ENCODE results near the gene CEP57L1.

The CEP57L1 gene

DNA sequence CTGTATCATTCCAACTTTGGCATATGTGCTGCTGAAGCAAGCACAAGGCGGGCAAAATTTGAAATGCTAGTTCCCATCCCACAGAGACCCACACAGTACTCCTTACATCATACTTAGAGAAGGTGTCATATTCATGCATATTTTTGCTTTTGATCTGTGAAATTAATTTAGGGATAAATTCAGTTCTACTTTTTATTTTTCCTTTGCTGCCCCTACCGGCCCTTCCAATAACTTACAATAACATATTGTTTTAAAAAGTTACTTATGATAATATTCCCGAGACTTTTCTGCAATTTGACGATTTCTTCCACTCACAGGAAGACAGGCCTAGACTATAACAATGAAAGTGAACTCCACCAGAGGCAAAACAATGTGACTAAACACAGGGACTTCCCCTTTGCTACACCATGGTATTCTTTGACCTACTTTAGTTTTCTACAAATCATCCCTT lies 35.7 kb upstream of the CEP57L1 start:
- DNase-seq (ENCODE audit: extremely low read depth, low read depth), result no peak
- TF ChIP-seq, protein P1, sequence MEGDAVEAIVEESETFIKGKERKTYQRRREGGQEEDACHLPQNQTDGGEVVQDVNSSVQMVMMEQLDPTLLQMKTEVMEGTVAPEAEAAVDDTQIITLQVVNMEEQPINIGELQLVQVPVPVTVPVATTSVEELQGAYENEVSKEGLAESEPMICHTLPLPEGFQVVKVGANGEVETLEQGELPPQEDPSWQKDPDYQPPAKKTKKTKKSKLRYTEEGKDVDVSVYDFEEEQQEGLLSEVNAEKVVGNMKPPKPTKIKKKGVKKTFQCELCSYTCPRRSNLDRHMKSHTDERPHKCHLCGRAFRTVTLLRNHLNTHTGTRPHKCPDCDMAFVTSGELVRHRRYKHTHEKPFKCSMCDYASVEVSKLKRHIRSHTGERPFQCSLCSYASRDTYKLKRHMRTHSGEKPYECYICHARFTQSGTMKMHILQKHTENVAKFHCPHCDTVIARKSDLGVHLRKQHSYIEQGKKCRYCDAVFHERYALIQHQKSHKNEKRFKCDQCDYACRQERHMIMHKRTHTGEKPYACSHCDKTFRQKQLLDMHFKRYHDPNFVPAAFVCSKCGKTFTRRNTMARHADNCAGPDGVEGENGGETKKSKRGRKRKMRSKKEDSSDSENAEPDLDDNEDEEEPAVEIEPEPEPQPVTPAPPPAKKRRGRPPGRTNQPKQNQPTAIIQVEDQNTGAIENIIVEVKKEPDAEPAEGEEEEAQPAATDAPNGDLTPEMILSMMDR (IDR thresholded peaks at IDR 0.05; ENCODE audit: low read depth, low read length), result peak; percentile 5

DNA sequence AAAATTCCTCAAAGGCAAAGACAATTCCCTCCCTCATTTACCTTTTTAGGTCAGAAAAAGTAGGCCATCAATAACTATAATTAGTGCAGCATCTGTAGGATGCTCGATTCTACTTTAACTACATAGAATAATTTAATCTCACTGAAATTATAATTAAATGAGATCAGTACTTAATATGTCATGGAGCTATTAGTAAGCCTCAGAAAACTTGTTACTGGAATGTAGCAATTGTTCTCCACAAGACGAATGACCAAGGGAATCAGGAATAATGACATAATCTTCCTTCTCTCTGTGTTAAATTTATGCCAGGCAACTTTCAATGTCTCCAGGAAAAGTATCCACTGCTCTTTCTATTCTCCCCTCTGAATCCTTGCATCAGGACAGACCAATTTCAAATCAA lies 34.7 kb upstream of the CEP57L1 start:
- TF ChIP-seq, protein P1 (IDR thresholded peaks at IDR 0.05; ENCODE audit: low read depth, low read length), result no peak
- no peak for DNase-seq (ENCODE audit: extremely low read depth, low read depth)

- TF ChIP-seq, protein P1 (IDR thresholded peaks at IDR 0.05; ENCODE audit: low read depth, low read length), result no peak
Observed at GRCh38 chr6:109062216-109062615, 33.1 kb upstream of the CEP57L1 start.

GRCh38 chr6:109062767-109063352 lies 32.4 kb upstream of the CEP57L1 start:
- DNase-seq (ENCODE audit: extremely low read depth, low read depth), result no peak
- TF ChIP-seq, protein P1 (IDR thresholded peaks at IDR 0.05; ENCODE audit: low read depth, low read length), result no peak

More at GRCh38 chr6:109062216-109062615, 33.1 kb upstream of the CEP57L1 start:
- DNase-seq (ENCODE audit: extremely low read depth, low read depth), result no peak

DNA sequence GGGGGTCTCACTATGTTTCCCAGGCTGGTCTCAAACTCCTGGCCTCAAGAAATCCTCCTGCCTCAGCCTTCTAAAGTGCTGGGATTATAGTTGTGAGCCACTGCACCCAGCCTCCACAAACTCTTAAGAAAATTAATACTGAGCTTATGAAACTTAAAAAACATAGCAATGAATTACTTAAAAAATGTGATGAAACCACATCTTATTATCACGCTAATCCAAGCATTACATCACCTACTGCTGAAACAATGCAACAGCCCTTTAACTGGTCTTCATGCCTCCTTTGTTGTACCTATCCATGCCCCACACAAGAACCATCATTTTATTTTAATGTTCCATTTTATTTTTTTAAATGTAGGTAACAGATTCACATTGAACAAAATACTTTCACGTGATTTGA lies 25.6 kb upstream of the CEP57L1 start:
- DNase-seq (ENCODE audit: extremely low read depth, low read depth), result no peak
- TF ChIP-seq, protein P1 (IDR thresholded peaks at IDR 0.05; ENCODE audit: low read depth, low read length), result no peak

GRCh38 chr6:109071125-109071917 lies 24.0 kb upstream of the CEP57L1 start:
- TF ChIP-seq, protein P1 (IDR thresholded peaks at IDR 0.05; ENCODE audit: low read depth, low read length), result no peak
- no peak for DNase-seq (ENCODE audit: extremely low read depth, low read depth)
